SH-SY5Y (cell line): ENCODE data around the gene NOL11.

Source experiments
- GATA2 ChIP-seq: IDR thresholded peaks from 2 replicates; pipeline ENCODE4 v1.6.1; 2011; ENCODE audit warnings: mild to moderate bottlenecking, low read depth, low read length
- GATA3 ChIP-seq: IDR thresholded peaks from 2 replicates; pipeline ENCODE4 v1.6.1; 2011; ENCODE audit warnings: low read depth, mild to moderate bottlenecking, low read length, moderate library complexity

- no peak for TF ChIP-seq GATA2
- TF ChIP-seq GATA3, result no peak
Observed at GRCh38 chr17:67678414-67678813, 39.3 kb upstream of the NOL11 start.
